HG02938 (cell line): Measurements from ENCODE around the gene ADGRF4.

Experiments
- ATAC-seq: cut with Tn5 transposase; IDR thresholded peaks from one replicate; pipeline ENCODE4 v1.9.1; 2021; ENCODE audit warnings: mild to moderate bottlenecking, moderate library complexity; ENCODE audit not compliant: unreplicated experiment

ADGRF4 gene

DNA sequence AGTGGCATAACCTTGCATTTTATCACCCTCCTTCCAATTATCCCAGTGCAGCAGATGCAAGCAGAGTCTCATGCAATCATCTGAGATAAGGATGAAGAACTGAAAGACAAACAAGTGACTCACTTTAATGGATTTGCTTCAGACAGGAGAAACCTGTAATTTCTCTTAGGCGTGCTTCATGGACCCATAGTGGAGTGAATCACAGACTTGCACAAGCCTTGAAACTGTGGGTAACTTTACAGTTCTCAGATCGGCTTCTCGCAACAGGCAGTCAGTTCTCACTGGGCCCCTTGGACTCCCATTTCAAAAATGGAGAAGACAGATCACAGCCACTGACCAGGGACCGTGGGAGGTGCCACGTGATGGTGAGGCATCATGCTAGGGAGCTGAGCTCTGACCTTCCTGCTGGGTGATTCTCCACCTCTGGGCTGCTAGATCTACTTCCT lies at the start of gene ADGRF4:
Gene ADGRF4 (plus strand): TSS at position 239 of the 446 bp plus-strand sequence. CDS start 8,666 bp downstream, outside the sequence.
- no peak for ATAC-seq

DNA sequence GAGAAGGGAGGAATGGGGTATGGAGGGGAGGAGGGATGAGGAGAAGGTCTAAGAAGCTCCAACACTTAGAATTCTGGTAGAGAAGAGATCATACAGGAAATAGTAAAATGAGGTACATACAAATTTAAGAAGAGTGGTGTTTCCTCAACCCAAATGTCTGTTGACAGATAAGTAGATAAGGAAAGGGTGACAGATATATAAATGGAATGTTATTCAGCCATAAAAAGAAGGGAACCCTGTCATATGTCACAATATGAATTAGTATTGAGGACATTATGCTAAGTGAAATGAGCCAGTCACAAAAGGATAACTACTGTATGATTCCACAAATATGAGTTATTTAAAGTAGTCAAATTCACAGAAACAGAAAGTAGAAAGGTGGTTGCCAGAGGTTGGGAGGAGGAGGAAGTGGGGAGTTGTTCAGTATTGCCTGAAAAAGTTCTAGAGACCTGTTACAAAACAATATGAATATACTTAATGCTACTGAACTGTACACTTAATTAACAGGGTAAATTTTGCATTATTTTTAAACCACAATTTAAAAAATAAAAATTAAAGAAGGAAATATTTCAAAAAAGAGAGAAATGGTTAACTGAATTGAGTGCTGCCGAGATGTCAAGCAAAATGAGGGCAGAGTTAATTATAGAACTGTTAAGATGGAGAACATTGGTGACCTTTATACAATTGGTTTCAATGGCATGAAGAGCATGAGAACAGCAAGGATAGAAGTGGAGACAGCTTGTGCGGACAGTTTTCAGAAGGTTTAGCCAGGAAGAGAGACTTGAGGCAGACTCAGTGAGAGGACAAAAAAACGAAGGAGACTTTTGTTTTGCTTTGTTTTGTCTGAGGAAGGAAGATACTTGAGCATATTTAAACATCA lies 47.6 kb upstream of the ADGRF4 start:
- ATAC-seq: no peak

- ATAC-seq: no peak
Measured at GRCh38 chr6:47651505-47651944, 46.9 kb upstream of the ADGRF4 start.

DNA sequence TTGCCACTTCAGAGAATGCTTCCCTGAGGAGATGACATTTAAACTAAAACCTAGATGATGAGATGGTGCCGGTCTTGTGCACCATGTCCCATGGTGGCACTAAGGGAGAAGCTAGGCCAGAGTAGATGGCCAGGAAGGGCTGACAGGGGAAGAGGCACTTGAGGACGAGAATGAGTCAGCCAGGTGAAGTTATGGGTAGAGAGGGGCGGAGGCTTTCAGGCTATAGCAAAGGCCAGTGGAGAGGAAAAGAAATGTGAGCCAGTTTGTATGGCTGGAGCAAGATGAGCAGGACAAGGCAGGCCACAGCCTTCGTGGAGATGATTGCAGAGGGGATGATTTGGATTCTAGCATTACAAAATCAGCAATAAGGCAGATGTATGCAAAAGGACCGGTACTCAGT lies 44.7 kb upstream of the ADGRF4 start:
- ATAC-seq: no peak

GRCh38 chr6:47654255-47654654 lies 44.1 kb upstream of the ADGRF4 start:
- no peak for ATAC-seq

DNA sequence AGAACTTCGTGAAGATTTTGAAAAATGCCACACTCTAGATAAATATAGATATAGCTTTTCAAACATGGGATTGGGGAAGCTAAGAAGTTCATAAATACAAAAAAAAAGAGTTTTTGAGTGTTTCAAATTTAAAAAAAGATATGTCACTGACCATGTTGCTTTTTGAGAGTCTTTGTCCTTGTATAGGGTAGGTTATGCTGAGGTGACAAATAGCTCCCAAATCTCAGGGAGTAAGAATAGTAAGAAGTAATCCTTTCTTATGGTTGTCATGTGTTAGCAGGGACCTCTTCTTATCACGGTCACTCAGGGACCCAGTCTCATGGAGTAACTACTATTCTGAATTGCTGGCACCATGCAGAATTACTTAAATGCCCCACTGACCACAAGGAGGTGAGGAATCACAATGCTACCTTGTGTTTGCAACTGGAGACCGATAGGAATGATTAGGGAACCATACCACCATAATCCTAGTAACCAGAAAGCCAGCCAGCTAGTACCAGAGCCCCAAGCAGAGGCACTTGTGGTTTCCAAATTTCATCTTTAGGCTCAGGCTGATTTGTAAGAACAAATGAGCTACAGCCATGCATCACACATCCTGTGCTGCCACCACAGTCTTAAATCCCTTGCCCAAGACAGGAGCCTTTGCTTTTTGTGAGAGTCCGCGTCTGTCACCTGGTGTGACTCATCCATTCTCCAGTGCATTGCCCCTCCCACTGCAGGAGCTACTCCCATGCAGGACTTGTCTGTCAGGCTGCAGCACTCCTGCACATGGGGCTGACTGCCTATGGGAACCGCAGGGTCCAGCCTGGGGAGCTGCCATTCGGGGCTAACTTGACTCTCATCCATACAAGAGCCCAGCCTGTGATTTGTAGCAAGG lies 42.4 kb upstream of the ADGRF4 start:
- no peak for ATAC-seq

DNA sequence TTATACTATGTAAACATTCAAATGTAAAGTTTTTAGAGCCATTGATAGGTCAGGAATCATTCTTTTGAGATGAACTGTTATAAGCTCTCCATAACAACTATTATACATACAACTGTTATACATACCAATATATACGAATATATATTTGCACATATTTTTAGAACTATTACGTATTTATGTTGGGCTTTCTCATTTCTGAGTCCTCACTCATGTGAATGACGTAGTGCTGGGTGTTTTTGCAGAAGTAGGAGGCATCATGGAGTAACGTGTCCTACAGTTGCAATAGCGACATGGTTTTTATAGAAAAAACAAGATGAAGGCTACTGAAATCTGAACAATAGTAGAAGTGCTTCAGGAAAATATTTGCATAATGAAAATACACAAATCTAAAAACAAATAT lies 36.4 kb upstream of the ADGRF4 start:
- ATAC-seq: no peak

DNA sequence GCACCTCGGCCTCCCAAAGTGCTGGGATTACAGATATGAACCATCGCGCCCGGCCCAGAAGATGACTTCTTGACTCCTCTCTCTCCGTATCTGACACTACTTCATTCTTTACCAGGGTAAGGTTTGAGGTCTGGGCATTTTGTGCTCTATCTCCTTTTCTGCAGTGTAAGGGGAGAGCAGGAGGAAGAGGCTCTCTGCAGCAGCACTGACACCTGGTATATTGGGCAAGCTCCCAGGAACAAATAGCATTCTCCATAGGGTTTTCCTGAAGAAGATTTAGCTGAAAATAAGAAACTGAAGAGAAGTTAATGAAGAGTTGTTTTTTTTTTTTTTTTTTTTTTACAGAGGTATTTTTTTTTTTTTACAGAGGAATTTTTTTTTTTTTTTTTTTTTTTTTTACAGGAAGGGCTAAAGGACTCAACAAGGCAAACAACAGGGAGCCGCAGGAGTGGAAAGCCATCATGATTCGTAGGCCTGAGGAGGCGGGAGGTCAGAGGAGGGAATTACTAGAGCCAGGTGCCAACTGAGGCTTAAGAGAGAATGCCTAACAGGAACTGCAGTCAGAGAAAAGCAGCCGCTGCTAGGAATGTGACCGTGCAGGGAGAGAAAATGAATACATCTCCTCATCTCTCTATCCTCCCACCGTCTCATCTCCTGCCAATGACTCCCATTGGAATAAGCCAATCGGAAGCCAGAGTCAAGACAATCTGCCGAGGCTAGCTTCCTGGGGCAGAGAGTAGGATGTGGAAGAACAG lies 34.7 kb upstream of the ADGRF4 start:
- no peak for ATAC-seq

DNA sequence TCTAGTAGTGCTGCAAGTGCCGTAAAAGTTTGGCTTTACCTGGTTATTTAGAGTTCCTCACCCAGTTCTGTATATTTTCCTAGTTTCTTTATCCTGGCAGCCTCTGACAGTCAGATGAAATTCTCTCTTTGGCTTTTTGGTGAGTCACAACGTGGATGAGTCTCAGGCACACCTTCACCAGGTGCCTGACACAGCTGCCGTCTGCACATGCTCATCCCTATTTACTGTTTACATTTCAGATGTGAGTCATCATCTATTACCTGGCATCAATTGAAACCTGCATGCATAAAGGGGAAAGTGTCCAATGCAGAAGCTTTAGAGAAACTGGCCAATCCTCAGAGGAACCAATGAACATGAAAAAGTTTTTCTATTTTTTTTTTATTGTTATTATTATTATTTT lies 33.3 kb upstream of the ADGRF4 start:
- ATAC-seq: no peak

GRCh38 chr6:47669684-47670513 lies 28.5 kb upstream of the ADGRF4 start:
- no peak for ATAC-seq

- ATAC-seq: no peak
Measured at GRCh38 chr6:47670851-47671250, 27.5 kb upstream of the ADGRF4 start.

DNA sequence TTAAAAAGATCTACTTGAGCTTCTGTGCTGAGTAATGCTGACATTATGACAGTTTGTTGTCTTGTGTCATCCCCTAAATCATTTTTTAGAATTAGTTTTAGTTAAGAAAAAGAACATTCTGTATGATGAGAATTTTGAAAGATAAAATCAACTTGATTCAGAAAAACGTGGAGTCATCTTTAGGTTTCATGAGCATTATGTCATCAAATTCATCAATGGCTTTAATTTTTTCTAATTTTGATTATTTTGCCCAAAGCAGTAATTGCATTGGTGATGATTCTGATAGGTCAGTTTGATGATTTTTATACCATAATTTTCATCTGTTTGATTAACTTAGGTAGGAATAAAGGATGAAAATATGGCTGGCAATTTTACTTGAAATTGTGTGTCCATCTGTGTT lies 26.6 kb upstream of the ADGRF4 start:
- ATAC-seq: no peak

- no peak for ATAC-seq
Measured at GRCh38 chr6:47672816-47673215, 25.6 kb upstream of the ADGRF4 start.

DNA sequence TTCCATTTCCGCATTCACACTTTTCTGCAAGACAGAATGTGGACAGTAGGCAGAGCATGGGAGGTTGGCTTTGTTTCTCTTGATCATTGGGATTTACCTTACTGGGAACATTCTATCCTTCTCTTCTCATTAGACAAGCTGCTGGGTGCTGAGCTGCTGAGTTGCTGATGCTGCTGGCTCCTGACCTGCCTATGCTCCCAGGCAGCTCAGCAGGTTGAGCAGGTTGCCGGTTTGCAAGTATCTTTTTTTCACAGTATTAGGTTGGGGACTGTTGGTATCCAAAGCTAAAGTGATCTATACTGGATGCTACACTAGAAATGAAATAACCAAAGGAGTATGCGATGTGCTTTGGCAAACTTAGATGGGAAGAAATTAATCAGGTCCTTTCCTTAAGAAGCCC lies 23.7 kb upstream of the ADGRF4 start:
- ATAC-seq: no peak

DNA sequence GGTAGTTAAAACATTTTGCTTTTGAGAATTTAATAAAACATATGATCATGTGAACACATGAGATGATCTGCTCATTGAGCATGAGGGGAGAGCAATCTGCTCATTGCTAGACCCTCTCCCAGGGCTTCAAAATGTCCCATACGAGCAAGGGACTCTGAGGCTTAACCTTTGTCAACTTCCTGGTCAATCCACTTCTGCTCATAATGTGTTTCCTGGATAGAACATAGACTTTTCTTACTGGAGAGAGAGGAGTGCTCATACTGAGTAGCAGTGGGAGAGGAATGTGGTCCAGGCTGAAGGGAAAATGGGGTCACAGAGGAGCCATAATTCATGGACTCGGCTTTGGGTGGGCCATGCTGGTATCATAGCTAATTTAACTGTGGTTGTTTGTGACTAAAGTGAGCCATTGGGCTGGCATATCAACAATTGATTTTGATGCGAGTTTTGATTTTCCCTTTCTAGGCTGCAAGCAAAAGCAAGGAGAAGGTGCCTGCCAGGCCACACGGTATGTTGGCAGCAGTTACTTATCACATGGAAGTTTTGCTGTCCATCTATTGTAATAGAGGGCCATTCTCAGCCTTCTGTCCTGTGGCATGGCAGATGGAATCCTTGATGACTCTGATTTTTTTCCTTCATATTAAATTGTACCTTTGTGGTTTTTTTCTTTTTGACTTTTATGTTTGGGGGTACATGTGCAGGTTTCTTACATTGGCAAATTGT lies 20.8 kb upstream of the ADGRF4 start:
- no peak for ATAC-seq

DNA sequence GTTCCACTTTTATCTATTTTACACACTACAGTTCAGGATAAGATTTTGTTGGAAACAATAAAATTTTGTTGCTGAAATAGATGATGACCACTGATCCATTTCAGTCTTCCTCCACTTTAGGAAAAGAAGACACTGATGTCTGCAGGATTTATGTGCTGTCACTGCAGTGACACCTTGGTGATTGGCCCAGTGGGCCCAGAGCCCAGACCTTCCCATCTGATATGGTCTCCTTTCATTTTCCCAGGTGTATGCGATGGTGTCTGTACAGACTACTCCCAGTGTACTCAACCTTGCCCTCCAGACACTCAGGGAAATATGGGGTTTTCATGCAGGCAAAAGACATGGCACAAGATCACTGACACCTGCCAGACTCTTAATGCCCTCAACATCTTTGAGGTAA lies 19.6 kb upstream of the ADGRF4 start:
- no peak for ATAC-seq

DNA sequence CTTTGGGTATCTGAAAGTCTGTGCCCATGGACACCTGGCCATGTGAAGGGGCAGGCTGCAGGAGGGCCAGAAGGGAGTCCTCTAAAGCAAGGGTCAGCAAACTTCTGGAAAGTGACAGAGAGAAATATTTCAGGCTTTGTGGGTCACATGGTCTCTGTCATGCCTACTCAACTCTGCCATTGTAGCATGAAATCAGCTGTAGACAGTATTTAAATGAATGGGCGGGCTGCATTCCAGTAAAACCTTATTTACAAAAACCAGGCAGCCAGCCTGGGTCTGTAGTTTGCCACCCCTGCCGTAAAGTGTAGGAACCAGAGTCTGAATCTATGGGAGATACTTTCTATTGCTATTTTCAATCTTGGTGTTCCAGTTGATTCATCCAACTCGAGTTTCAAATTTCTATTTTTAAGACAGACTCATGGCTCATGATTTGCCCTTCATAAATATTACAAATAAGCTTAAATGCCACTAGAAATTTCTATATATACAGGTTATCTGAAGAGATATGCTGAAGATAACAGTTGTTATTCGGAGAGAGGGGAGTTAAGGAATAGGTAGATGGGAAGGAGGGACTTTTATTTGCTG lies 19.0 kb upstream of the ADGRF4 start:
- no peak for ATAC-seq

DNA sequence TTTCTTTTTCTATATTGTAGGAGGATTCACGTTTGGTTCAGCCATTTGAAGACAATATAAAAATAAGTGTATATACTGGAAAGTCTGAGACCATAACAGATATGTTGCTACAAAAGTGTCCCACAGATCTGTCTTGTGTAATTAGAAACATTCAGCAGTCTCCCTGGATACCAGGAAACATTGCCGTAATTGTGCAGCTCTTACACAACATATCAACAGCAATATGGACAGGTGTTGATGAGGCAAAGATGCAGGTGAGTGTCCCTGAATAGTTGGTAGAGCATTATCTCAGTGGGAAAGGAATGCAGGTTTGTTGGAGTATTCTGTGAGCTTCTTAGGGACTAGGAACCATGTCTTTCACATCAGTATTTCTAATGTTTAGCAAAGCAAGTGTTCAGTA lies 18.3 kb upstream of the ADGRF4 start:
- ATAC-seq: no peak

GRCh38 chr6:47680724-47681123 lies 17.7 kb upstream of the ADGRF4 start:
- ATAC-seq: no peak
